HL-60 (cell line): ENCODE measurements around the gene IGF2BP3.

ENCODE experiments used
- DNase-seq, 2 experiments: peaks; one replicate each; pipeline ENCODE4 v3.0.0-alpha.2; 2010 to 2020; ENCODE audit warnings: low read depth in 1 of 2, low spot score in 1 of 2
- H3K27ac ChIP-seq: fragments of 250-450 bp; sonication (Bioruptor Pico); replicated peaks from 2 replicates; pipeline ENCODE4 v1.5.1; 2020; ENCODE audit warnings: mild to moderate bottlenecking, moderate library complexity
- H3K27me3 ChIP-seq: fragments of 250-450 bp; sonication (Bioruptor Pico); 2 replicates; pipeline ENCODE4 v1.5.1; 2021; ENCODE audit warnings: mild to moderate bottlenecking, moderate library complexity; ENCODE audit not compliant: insufficient read depth, poor library complexity, severe bottlenecking
- H3K4me3 ChIP-seq: replicated peaks from 2 replicates; pipeline ENCODE4 v1.5.1; 2011; ENCODE audit warnings: mild to moderate bottlenecking, control low read depth, low read length; ENCODE audit not compliant: insufficient read depth
- CTCF ChIP-seq: IDR thresholded peaks from one replicate; pipeline ENCODE4 v1.5.1; 2011; ENCODE audit warnings: low read length, control low read depth, inconsistent platforms; ENCODE audit not compliant: insufficient read depth
- GABPA ChIP-seq: IDR thresholded peaks from 2 replicates; pipeline ENCODE4 v1.6.1; 2012; ENCODE audit warnings: low read depth
- POLR2AphosphoS5 ChIP-seq: IDR thresholded peaks from 2 replicates; pipeline ENCODE4 v1.6.1; 2012; ENCODE audit warnings: low read depth
- REST ChIP-seq: IDR thresholded peaks from 2 replicates; pipeline ENCODE4 v1.6.1; 2012; ENCODE audit warnings: low read depth; ENCODE audit not compliant: insufficient replicate concordance
- SPI1 ChIP-seq: IDR thresholded peaks from 2 replicates; pipeline ENCODE4 v1.6.1; 2012; ENCODE audit warnings: low read depth, mild to moderate bottlenecking, borderline replicate concordance

IGF2BP3 gene

DNA sequence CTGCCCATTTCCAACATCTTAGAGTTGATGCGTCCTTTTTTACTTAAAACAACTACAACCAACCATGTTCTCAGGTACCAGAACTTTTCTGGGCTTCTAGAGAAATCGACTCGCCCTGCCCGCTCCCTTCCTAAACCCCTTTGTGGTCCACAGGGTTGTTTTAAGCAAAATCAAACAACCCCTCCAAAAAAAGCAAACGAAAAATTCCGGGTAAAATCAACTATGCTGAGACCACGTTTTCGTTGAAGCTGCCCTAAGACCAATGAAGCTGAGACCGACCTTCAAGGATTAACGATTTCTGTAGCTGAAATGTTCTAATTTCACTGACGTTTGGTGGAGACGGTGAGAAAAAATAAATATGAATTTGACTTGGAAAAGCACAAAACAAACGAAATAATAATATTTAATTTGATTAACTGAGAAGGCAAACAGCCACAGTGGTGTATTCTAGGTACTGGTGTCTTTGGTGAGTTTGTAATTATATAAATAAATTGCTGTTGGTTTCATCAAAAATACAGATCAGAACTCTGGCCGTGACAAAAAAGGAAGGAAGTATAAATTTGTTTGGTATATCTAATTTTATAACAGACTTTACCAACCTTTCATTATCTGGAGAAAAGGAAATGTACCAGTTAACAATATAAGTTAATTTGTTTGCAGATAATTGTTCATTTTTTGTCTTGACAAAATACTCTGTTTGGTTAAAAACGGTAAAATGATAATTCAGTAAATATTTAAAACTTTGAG, 4.7 kb upstream of the IGF2BP3 start:
- TF ChIP-seq POLR2AphosphoS5 (no peak), GABPA (no peak), REST (no peak), SPI1 (no peak), CTCF (no peak)
- Histone ChIP-seq H3K4me3 (peak overlapping the region; percentile 36), H3K27me3 (no peaks in the 10 kb centered on the region), H3K27ac (peak overlapping the region; percentile 96)
- no peak for DNase-seq

- Histone ChIP-seq H3K27ac (peak overlapping the region; percentile 96), H3K27me3 (no peaks in the 10 kb centered on the region), H3K4me3 (peak overlapping the region; percentile 49)
- peak; percentile 92 to 99 for DNase-seq
- TF ChIP-seq POLR2AphosphoS5: peak; percentile 85
- peak; percentile 39 for TF ChIP-seq REST
- TF ChIP-seq SPI1: peak; percentile 46; the same call in 1 of the 2 replicates
- no peak for TF ChIP-seq CTCF
- TF ChIP-seq GABPA: no peak
Observed at GRCh38 chr7:23474094-23474828, 4.0 kb upstream of the IGF2BP3 start.

- DNase-seq: no peak
- TF ChIP-seq POLR2AphosphoS5: no peak
- TF ChIP-seq REST: no peak
- TF ChIP-seq CTCF: no peak
- TF ChIP-seq GABPA: no peak
- TF ChIP-seq SPI1: no peak
- H3K27ac ChIP-seq: peak overlapping the region; percentile 96
- H3K4me3 ChIP-seq: peak overlapping the region; percentile 49
- no peaks in the 10 kb centered on the region for H3K27me3 ChIP-seq
Observed at GRCh38 chr7:23473844-23474093, 3.5 kb upstream of the IGF2BP3 start.
